ENCODE data around the gene MAD1L1. TPM values are rescaled to one million over a fixed set of nuclear protein-coding genes. Genes with fewer than 3 reads are reported as not detected.

The MAD1L1 gene
- total RNA-seq, 1 experiment from 2014 or later, result 103 TPM

GRCh38 chr7:2141651-2142050, 91.1 kb downstream of the MAD1L1 start:
- no peak for DNase-seq (ENCODE audit: low spot score)

GRCh38 chr7:2141021-2141410, 91.7 kb downstream of the MAD1L1 start:
- no peak for DNase-seq (ENCODE audit: low spot score)

GRCh38 chr7:2140216-2141020, 92.3 kb downstream of the MAD1L1 start:
- DNase-seq (ENCODE audit: low spot score), result no peak

GRCh38 chr7:2139004-2139699, 93.6 kb downstream of the MAD1L1 start:
- DNase-seq (ENCODE audit: low spot score), result no peak

DNA sequence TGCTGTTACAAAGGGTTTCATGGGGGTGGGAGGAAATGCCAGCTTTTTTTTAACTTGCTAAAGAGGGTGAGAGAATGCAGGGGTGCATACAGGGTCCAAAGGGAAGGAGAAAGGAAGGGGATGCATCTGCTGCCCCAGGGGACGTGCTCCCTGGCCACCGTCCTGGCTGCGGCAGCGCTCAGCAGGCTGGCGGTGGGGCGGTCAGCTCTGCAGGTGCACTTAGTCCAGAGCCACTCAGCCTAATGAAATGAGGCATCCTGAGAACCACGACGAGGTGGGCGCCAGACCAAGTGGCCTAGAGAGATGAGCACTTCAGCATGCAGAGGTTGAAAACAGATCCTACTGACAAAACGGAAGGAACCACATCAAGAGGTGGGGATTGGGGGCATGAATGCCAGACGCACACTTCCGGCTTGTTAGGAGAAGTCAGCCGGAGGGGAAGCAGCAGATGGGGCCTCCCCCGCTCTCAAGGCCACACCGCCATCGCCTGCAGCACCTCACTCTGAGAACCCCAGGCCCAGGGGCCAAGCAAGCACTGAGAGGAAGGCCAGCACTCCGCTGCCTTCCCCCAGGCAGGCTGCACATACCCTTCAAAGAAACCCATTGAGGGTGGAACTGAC, 94.5 kb downstream of the MAD1L1 start:
- no peak for DNase-seq (ENCODE audit: low spot score)

- DNase-seq (ENCODE audit: low spot score), result no peak
Observed at GRCh38 chr7:2134740-2135139, 98.0 kb downstream of the MAD1L1 start.

- DNase-seq (ENCODE audit: low spot score), result no peak
Observed at GRCh38 chr7:2132243-2132642, 100.5 kb downstream of the MAD1L1 start.

- no peak for DNase-seq (ENCODE audit: low spot score)
Observed at GRCh38 chr7:2131800-2132199, 100.9 kb downstream of the MAD1L1 start.

GRCh38 chr7:2131341-2131740, 101.4 kb downstream of the MAD1L1 start:
- DNase-seq (ENCODE audit: low spot score), result no peak

DNA sequence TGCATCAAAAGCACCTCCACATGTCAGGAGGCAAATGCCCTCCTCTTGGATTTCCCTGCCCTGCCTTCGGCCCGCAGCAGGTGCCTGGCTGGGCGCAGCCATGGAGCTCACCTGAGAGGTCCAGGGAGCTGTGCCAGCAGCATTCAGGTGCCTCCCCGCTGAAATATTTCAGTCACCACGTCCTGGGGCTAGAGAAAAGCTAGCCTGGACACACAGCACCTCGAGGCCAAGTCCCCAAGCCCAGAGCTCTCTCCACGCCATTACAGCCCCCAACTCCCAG, 102.7 kb downstream of the MAD1L1 start:
- DNase-seq (ENCODE audit: low spot score), result no peak

GRCh38 chr7:2129323-2130095, 103.2 kb downstream of the MAD1L1 start:
- DNase-seq (ENCODE audit: low spot score), result no peak

DNA sequence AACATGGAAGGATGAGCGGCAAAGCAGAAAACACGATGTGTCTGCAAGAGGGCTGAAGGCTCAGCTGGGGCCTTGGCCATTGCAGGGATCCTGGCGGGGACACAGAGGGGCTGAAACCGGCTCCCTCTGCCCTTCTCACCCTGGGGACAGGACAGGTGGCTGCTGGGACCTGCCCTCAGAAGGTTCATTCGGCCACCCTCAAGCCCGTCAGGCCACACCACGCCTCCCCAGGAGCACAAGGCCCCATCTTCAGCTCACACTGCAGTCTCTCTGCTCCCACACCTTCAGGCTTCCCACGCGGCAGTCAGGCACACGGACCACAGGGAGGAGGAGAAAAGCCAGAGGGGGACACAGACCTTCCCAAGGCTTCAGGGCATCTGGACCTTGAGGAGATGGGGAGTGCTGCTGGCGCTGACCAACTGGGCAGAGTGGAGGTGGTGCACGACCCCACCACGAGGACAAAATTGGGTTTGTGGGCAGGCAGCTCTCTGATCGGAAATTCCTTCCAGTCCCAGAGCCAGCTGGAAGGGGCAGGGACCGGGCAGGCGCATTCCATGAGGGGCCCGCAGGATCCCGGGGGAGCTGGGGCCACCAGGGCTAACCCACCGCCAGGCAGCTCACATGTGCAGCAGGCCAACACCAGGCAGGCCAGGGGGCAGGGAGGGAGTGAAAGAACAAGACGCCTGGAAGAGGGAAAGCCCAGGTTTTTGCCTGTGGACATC, 104.0 kb downstream of the MAD1L1 start:
- DNase-seq (ENCODE audit: low spot score), result no peak

DNA sequence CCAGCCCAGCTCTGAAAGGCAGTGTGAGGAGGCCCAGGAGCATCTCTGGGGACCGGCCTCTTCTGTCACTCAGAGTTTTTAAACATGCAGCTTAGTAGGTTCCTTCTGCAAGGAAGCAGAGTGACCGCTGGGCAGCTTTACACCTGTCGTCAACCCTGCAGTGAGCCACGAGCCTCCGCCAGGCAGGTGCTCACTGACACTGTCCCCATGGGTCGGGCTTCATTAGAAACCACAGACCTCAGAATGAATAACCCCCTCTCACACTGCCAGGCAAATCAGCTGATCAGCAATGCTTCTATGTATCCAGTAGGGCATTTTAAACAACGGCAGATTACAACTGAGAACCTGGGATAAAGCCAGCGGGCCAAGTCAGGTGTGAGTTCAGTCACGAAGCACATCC, 106.1 kb downstream of the MAD1L1 start:
- no peak for DNase-seq (ENCODE audit: low spot score)

DNA sequence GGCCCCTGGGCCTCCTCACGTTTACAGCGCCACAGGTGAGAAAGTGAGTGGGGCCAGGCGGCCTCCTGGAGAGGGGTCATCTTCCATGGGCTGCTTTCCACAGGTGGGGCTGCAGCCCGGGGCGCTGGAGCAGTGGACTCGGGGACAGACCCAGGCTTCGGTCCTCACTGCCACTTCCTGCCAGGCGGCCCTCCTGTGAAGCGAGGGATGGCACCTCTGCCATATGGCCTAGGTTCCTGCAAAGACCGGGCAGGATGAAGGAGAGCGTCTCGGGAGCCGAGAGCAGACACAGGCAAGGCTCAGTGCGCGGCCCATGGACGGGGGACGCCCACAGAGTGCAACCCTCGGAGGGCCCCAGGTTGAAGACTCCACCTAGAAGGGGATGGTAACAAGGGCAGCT, 106.8 kb downstream of the MAD1L1 start:
- no peak for DNase-seq (ENCODE audit: low spot score)

- DNase-seq (ENCODE audit: low spot score), result no peak
Observed at GRCh38 chr7:2124604-2125345, 108.0 kb downstream of the MAD1L1 start.

DNA sequence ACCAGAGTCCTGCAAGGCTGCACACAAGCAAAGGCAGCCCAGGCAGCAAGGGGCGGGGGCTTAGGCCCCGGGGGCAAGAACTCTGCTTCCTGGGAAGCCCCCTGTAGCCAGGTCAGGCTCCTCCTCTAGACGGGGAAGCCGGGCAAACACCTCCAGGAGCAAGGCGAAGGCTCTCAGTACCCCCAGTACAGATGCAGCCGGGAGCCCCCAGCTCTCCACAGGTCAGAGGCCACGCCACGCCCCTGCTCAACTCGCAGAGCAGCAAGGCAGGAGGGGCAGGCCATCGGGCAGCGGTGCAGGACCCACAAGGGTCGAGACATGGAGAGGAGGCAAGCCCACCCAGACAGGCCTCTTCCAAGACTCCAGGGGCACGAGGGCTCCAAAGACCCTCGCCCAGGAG, 108.8 kb downstream of the MAD1L1 start:
- no peak for DNase-seq (ENCODE audit: low spot score)

GRCh38 chr7:2123360-2123759, 109.4 kb downstream of the MAD1L1 start:
- DNase-seq (ENCODE audit: low spot score), result no peak

- DNase-seq (ENCODE audit: low spot score), result no peak
Observed at GRCh38 chr7:2122651-2123050, 110.1 kb downstream of the MAD1L1 start.

- no peak for DNase-seq (ENCODE audit: low spot score)
Observed at GRCh38 chr7:2120841-2121830, 111.6 kb downstream of the MAD1L1 start.

GRCh38 chr7:2120251-2120660, 112.5 kb downstream of the MAD1L1 start:
- DNase-seq (ENCODE audit: low spot score), result no peak
